ENCODE measurements around the gene NMRK2.
A peak's percentile ranks its signal among the peaks of the same experiment; 100 is the strongest.

Gene NMRK2

GRCh38 chr19:3981736-3982681 lies 49.1 kb downstream of the NMRK2 start:
- peak; percentile 8 for DNase-seq (ENCODE audit: low spot score)

GRCh38 chr19:3982701-3983541 lies 50.1 kb downstream of the NMRK2 start:
- DNase-seq (ENCODE audit: low spot score): peak; percentile 15

GRCh38 chr19:3983542-3983914 lies 50.7 kb downstream of the NMRK2 start:
- DNase-seq (ENCODE audit: low spot score): no peak

GRCh38 chr19:3983936-3984583 lies 51.2 kb downstream of the NMRK2 start:
- DNase-seq (ENCODE audit: low spot score): peak; percentile 31

- no peak for DNase-seq (ENCODE audit: low spot score)
Measured at GRCh38 chr19:3984584-3984907, 51.7 kb downstream of the NMRK2 start.

GRCh38 chr19:3984908-3985642 lies 52.2 kb downstream of the NMRK2 start, which contains the start of gene EEF2:
Gene EEF2 (minus strand): TSS chr19:3985463. CDS start chr19:3985380, 83 bp downstream.
- DNase-seq (ENCODE audit: low spot score): peak; percentile 98

GRCh38 chr19:3985643-3986259 lies 52.9 kb downstream of the NMRK2 start:
- no peak for DNase-seq (ENCODE audit: low spot score)

- DNase-seq (ENCODE audit: low spot score): peak; percentile 65
Measured at GRCh38 chr19:3986260-3987041, 53.6 kb downstream of the NMRK2 start.

- DNase-seq (ENCODE audit: low spot score): peak; percentile 88
Measured at GRCh38 chr19:3987619-3988371, 54.9 kb downstream of the NMRK2 start.

GRCh38 chr19:3990815-3991117 lies 57.9 kb downstream of the NMRK2 start:
- no peak for DNase-seq (ENCODE audit: low spot score)

Measured in D341Med (cell line).